DND-41 (cell line): Measurements from ENCODE around the gene RGN.
A peak's percentile ranks its signal among the peaks of the same experiment; 100 is the strongest.

ENCODE experiments used
- ATAC-seq: fragments of 200-7000 bp; cut with Tn5 transposase; 3 replicates; pipeline ENCODE4 v1.9.1; 2021; ENCODE audit warnings: low read depth; ENCODE audit not compliant: insufficient read depth
- DNase-seq: peaks from one replicate; pipeline ENCODE4 v3.0.0-alpha.2; 2020
- H2AFZ ChIP-seq: 2 replicates; pipeline ENCODE4 v1.6.0; 2012; ENCODE audit warnings: low read depth, low read length
- H3K27ac ChIP-seq: 2 replicates; pipeline ENCODE4 v1.5.1; 2012; ENCODE audit warnings: low read length, inconsistent platforms
- H3K27me3 ChIP-seq: fragments of 200-600 bp; sonication (generic); 2 replicates; pipeline ENCODE4 v1.6.0; 2012; ENCODE audit warnings: low read length, mild to moderate bottlenecking, inconsistent platforms; ENCODE audit not compliant: insufficient read depth, poor library complexity
- H3K36me3 ChIP-seq: 2 replicates; pipeline ENCODE4 v1.5.1; 2012; ENCODE audit warnings: low read length, inconsistent platforms; ENCODE audit not compliant: insufficient read depth
- H3K4me1 ChIP-seq: 2 replicates; pipeline ENCODE4 v1.5.1; 2012; ENCODE audit warnings: mild to moderate bottlenecking, low read length; ENCODE audit not compliant: insufficient read depth
- H3K4me2 ChIP-seq: 2 replicates; pipeline ENCODE4 v1.6.0; 2012; ENCODE audit warnings: mild to moderate bottlenecking, moderate library complexity, low read length, inconsistent platforms; ENCODE audit not compliant: insufficient read depth
- H3K4me3 ChIP-seq, 2 experiments: fragments of 200-600 bp in 1 of 2; shearing (Covaris generic) in 1 of 2; 2 replicates each; pipeline ENCODE4 v1.5.1; 2012 to 2016; ENCODE audit warnings: inconsistent platforms in 2 of 2, low read length in 2 of 2, mild to moderate bottlenecking in 2 of 2, low read depth in 1 of 2, moderate library complexity in 1 of 2
- H3K79me2 ChIP-seq: 2 replicates; pipeline ENCODE4 v1.6.0; 2012; ENCODE audit warnings: low read length, inconsistent platforms; ENCODE audit not compliant: insufficient read depth
- H3K9ac ChIP-seq: 2 replicates; pipeline ENCODE4 v1.6.0; 2012; ENCODE audit warnings: low read depth, mild to moderate bottlenecking, inconsistent platforms, low read length, moderate library complexity
- H3K9me3 ChIP-seq: 2 replicates; pipeline ENCODE4 v1.5.1; 2012; ENCODE audit warnings: low read length, moderate library complexity, mild to moderate bottlenecking, inconsistent platforms; ENCODE audit not compliant: insufficient read depth, severe bottlenecking
- H4K20me1 ChIP-seq: 2 replicates; pipeline ENCODE4 v1.6.0; 2012; ENCODE audit warnings: low read length; ENCODE audit not compliant: insufficient read depth
- CTCF ChIP-seq: IDR thresholded peaks from 2 replicates; pipeline ENCODE4 v1.5.1; 2012; ENCODE audit warnings: borderline replicate concordance, low read length, moderate library complexity, mild to moderate bottlenecking; ENCODE audit not compliant: poor library complexity, severe bottlenecking; ENCODE audit errors: extremely low read depth
- EZH2 ChIP-seq: IDR thresholded peaks from 3 replicates; pipeline ENCODE4 v1.6.1; 2012; ENCODE audit warnings: borderline replicate concordance, low read depth, mild to moderate bottlenecking, moderate library complexity, low read length, inconsistent platforms; ENCODE audit not compliant: severe bottlenecking

The RGN gene

GRCh38 chrX:47093248-47093647 is 15.0 kb downstream of the RGN start:
- Histone ChIP-seq H3K79me2 (no peaks in the 10 kb centered on the region), H4K20me1 (no peaks in the 10 kb centered on the region), H3K36me3 (no peaks in the 10 kb centered on the region), H2AFZ (no peak overlapping the region), H3K4me2 (no peak overlapping the region), H3K9me3 (no peaks in the 10 kb centered on the region), H3K27ac (no peak overlapping the region), H3K4me1 (no peaks in the 10 kb centered on the region), H3K4me3 (no peak overlapping the region), H3K9ac (no peak overlapping the region), H3K27me3 (no peaks in the 10 kb centered on the region)
- ATAC-seq (no peak), DNase-seq (peak; percentile 15)
- TF ChIP-seq CTCF, result peak; percentile 51
- no peak for TF ChIP-seq EZH2

- no peak overlapping the region for H3K4me2 ChIP-seq
- H3K27me3 ChIP-seq, result no peaks in the 10 kb centered on the region
- DNase-seq (no peak), ATAC-seq (no peak)
- H3K9ac ChIP-seq, result no peak overlapping the region
- H3K79me2 ChIP-seq, result no peaks in the 10 kb centered on the region
- H2AFZ ChIP-seq, result no peak overlapping the region
- no peaks in the 10 kb centered on the region for H3K9me3 ChIP-seq
- H4K20me1 ChIP-seq, result no peaks in the 10 kb centered on the region
- no peaks in the 10 kb centered on the region for H3K4me1 ChIP-seq
- no peak overlapping the region for H3K27ac ChIP-seq
- TF ChIP-seq CTCF (no peak), EZH2 (no peak)
- no peak overlapping the region for H3K4me3 ChIP-seq
- no peaks in the 10 kb centered on the region for H3K36me3 ChIP-seq
These were observed 15.6 kb downstream of the RGN start for GRCh38 chrX:47093860-47094259.

- no peaks in the 10 kb centered on the region for H3K27me3 ChIP-seq
- no peaks in the 10 kb centered on the region for H3K79me2 ChIP-seq
- H4K20me1 ChIP-seq, result no peaks in the 10 kb centered on the region
- no peak for ATAC-seq
- DNase-seq, result no peak
- no peak overlapping the region for H3K27ac ChIP-seq
- TF ChIP-seq CTCF (no peak), EZH2 (no peak)
- H3K4me1 ChIP-seq, result no peaks in the 10 kb centered on the region
- H3K4me3 ChIP-seq, result no peak overlapping the region
- H3K4me2 ChIP-seq, result no peak overlapping the region
- H3K36me3 ChIP-seq, result no peaks in the 10 kb centered on the region
- no peaks in the 10 kb centered on the region for H3K9me3 ChIP-seq
- no peak overlapping the region for H2AFZ ChIP-seq
- no peak overlapping the region for H3K9ac ChIP-seq
These were observed 18.8 kb downstream of the RGN start for GRCh38 chrX:47097018-47097417.

GRCh38 chrX:47098338-47099094 is 20.3 kb downstream of the RGN start:
- no peak overlapping the region for H3K9ac ChIP-seq
- no peak overlapping the region for H3K4me2 ChIP-seq
- H3K27me3 ChIP-seq, result no peaks in the 10 kb centered on the region
- H3K4me1 ChIP-seq, result no peaks in the 10 kb centered on the region
- H3K79me2 ChIP-seq, result no peaks in the 10 kb centered on the region
- no peak overlapping the region for H3K4me3 ChIP-seq
- no peaks in the 10 kb centered on the region for H3K9me3 ChIP-seq
- ATAC-seq (no peak), DNase-seq (no peak)
- TF ChIP-seq EZH2 (no peak), CTCF (no peak)
- H3K36me3 ChIP-seq, result no peaks in the 10 kb centered on the region
- no peaks in the 10 kb centered on the region for H4K20me1 ChIP-seq
- no peak overlapping the region for H2AFZ ChIP-seq
- no peak overlapping the region for H3K27ac ChIP-seq
